Endothelial cell of umbilical vein (primary cell): Measurements from ENCODE around the gene SYNPO. TPM values are rescaled to one million over a fixed set of nuclear protein-coding genes. Genes with fewer than 3 reads are reported as not detected.

Source experiments
- BruUV-seq: library from RNA; stranded (reverse); fragments of 400-500 nt; replicated peaks from 2 replicates; lab custom pipeline; 2021; lab: Mats Ljungman, UMichigan
- CTCF ChIA-PET: fragments of 300-600, 350-600 bp; sonication (Branson Sonifier 250); formaldehyde crosslinking; loops from one replicate; lab custom pipeline; 2021; ENCODE audit warnings: antibody characterized with exemption, inconsistent platforms; lab: Charles Lee
- POLR2A ChIA-PET: fragments of 300-600, 350-600 bp; sonication (Branson Sonifier 250); formaldehyde crosslinking; loops from one replicate; lab custom pipeline; 2021; ENCODE audit warnings: antibody characterized with exemption, inconsistent platforms; lab: Charles Lee
- DNase-seq: peaks from one replicate; pipeline ENCODE4 v3.0.0-alpha.2; 2011; ENCODE audit warnings: low read depth, low spot score
- FAIRE-seq: peaks from 2 replicates; lab custom pipeline; 2011; peaks lifted over from hg19 to GRCh38; lab: Jason Lieb, UNC
- H2AFZ ChIP-seq: 2 replicates; pipeline ENCODE4 v1.6.0; 2012; ENCODE audit warnings: low read depth, low read length, control low read depth, inconsistent platforms
- H3K27ac ChIP-seq: 2 replicates; pipeline ENCODE4 v1.5.1; 2011; ENCODE audit warnings: low read depth, mild to moderate bottlenecking, control low read depth, low read length, moderate library complexity; ENCODE audit not compliant: insufficient read depth
- H3K27me3 ChIP-seq, 2 experiments: 2 replicates each; pipeline versions ENCODE4 v1.6.0 to v1.6.1; 2011; ENCODE audit warnings: low read length in 2 of 2, mixed read lengths in 1 of 2; ENCODE audit not compliant: control insufficient read depth in 2 of 2, insufficient read depth in 2 of 2
- H3K36me3 ChIP-seq, 2 experiments: 2 replicates in 1 of 2; 3 replicates in 1 of 2; pipeline ENCODE4 v1.5.1; 2011; ENCODE audit warnings: low read length in 2 of 2, mild to moderate bottlenecking in 1 of 2, moderate library complexity in 1 of 2; ENCODE audit not compliant: control insufficient read depth in 2 of 2, insufficient read depth in 2 of 2; ENCODE audit errors: extremely low read depth in 1 of 2
- H3K4me1 ChIP-seq: 3 replicates; pipeline ENCODE4 v1.5.1; 2011; ENCODE audit warnings: mild to moderate bottlenecking, low read length; ENCODE audit not compliant: control insufficient read depth, insufficient read depth; ENCODE audit errors: extremely low read depth
- H3K4me2 ChIP-seq: 2 replicates; pipeline ENCODE4 v1.6.1; 2011; ENCODE audit warnings: low read length, control low read depth, mixed read lengths; ENCODE audit not compliant: insufficient read depth
- H3K4me3 ChIP-seq, 3 experiments: fragments of 200-600 bp in 1 of 3; sonication (generic), shearing (Covaris generic) in 1 of 3; replicated peaks in 1 of 3; 2 replicates each; pipeline ENCODE4 v1.5.1; 2011 to 2016; ENCODE audit warnings: control low read depth in 3 of 3, low read length in 3 of 3, mild to moderate bottlenecking in 2 of 3, inconsistent platforms in 1 of 3, low read depth in 1 of 3, moderate library complexity in 1 of 3; ENCODE audit not compliant: insufficient read depth in 1 of 3
- H3K79me2 ChIP-seq: 2 replicates; pipeline ENCODE4 v1.6.0; 2012; ENCODE audit warnings: low read length, inconsistent platforms; ENCODE audit not compliant: control insufficient read depth, insufficient read depth
- H3K9ac ChIP-seq: replicated peaks from 2 replicates; pipeline ENCODE3; 2011; ENCODE audit warnings: low read length, control low read depth; ENCODE audit not compliant: insufficient read depth; ENCODE audit errors: extremely low read depth
- H3K9me1 ChIP-seq: replicated peaks from 3 replicates; pipeline ENCODE4 v1.6.0; 2011; ENCODE audit warnings: mild to moderate bottlenecking, low read length; ENCODE audit not compliant: control insufficient read depth, insufficient read depth; ENCODE audit errors: extremely low read depth
- H3K9me3 ChIP-seq: replicated peaks from 2 replicates; pipeline ENCODE4 v1.5.1; 2012; ENCODE audit warnings: low read length, inconsistent platforms; ENCODE audit not compliant: control insufficient read depth, insufficient read depth
- H4K20me1 ChIP-seq: replicated peaks from 2 replicates; pipeline ENCODE3; 2011; ENCODE audit warnings: mild to moderate bottlenecking, low read length; ENCODE audit not compliant: control insufficient read depth, insufficient read depth; ENCODE audit errors: extremely low read depth
- EZH2 ChIP-seq: IDR thresholded peaks from 2 replicates; pipeline ENCODE4 v1.6.1; 2012; ENCODE audit warnings: borderline replicate concordance, low read depth, mild to moderate bottlenecking, moderate library complexity, low read length, inconsistent platforms; ENCODE audit not compliant: severe bottlenecking
- FOS ChIP-seq: IDR thresholded peaks from 2 replicates; pipeline ENCODE4 v1.6.1; 2011; ENCODE audit warnings: mild to moderate bottlenecking, low read length, moderate library complexity, borderline replicate concordance; ENCODE audit not compliant: insufficient read depth
- GATA2 ChIP-seq: IDR thresholded peaks from 2 replicates; pipeline ENCODE4 v1.7.0; 2011; ENCODE audit warnings: low read depth, mild to moderate bottlenecking, moderate library complexity, mixed read lengths, low read length; ENCODE audit not compliant: insufficient read length, insufficient read depth
- JUN ChIP-seq: IDR thresholded peaks from 2 replicates; pipeline ENCODE4 v1.6.1; 2011; ENCODE audit warnings: borderline replicate concordance, low read depth; ENCODE audit not compliant: insufficient read length, insufficient read depth
- MAX ChIP-seq: IDR thresholded peaks from 2 replicates; pipeline ENCODE4 v1.6.1; 2011; ENCODE audit not compliant: insufficient read depth, insufficient read length
- MYC ChIP-seq: IDR thresholded peaks from one replicate; pipeline ENCODE4 v1.6.1; 2011; ENCODE audit warnings: mild to moderate bottlenecking, low read depth, low read length
- dilution Hi-C: fragments of 300-500 bp; cut with MboI; formaldehyde crosslinking; loops from one replicate; pipeline ENCODE4 v1.15.0; 2019; ENCODE audit warnings: low sequenced_read_pairs; ENCODE audit not compliant: extremely low pct_ligation_motif_present
- intact Hi-C: fragments of 100-400 bp; cut with micrococcal nuclease; formaldehyde crosslinking; loops from one replicate; pipeline ENCODE4 v1.10.0; 2022
- polyA plus RNA-seq, 4 experiments: library from polyadenylated mRNA; depleted of rRNA in 3 of 4; stranded (reverse) in 3 of 4; unstranded in 1 of 4; fragments of >200 nt; gene quantifications; 2 replicates each; pipeline versions ENCODE4 v1.2.1 to v1.2.3, GENCODE V29; 2011 to 2012; ENCODE audit warnings: missing spikeins in 1 of 4
- total RNA-seq: library from RNA; stranded (reverse); gene quantifications from 2 replicates; pipeline ENCODE4 v1.2.3, GENCODE V29; 2021

SYNPO gene
- total and polyA plus RNA-seq, 2 donors (not counting 3 experiments of a cell fraction or from before 2014, with no cell fraction given), result 68.4 to 121 TPM

GRCh38 chr5:150590979-150591695 is 49.3 kb upstream of the SYNPO start:
- Histone ChIP-seq H3K9ac (no peak overlapping the region), H2AFZ (no peak overlapping the region), H3K9me3 (no peaks in the 10 kb centered on the region), H3K36me3 (no peaks in the 10 kb centered on the region), H3K4me1 (peaks cover 24% of the 10 kb centered on the region), H3K4me2 (no peak overlapping the region), H3K27ac (no peak overlapping the region), H3K27me3 (no peaks in the 10 kb centered on the region), H3K79me2 (no peaks in the 10 kb centered on the region), H3K4me3 (no peak overlapping the region), H3K9me1 (no peaks in the 10 kb centered on the region), H4K20me1 (no peaks in the 10 kb centered on the region)
- no TSS peak for BruUV-seq
- ChIA-PET POLR2A (no interaction called here), CTCF (interaction anchor here (1.6 to 6.2 kb wide), 6 partner anchors 11 to 65 kb away, joined by 3 to 46 read pairs (median 8); partner anchors contain the start of gene SYNPO)
- dilution Hi-C loops, result no loop called here
- DNase-seq (peak; percentile 72), FAIRE-seq (no peak)
- TF ChIP-seq JUN (no peak), MAX (no peak), GATA2 (no peak), EZH2 (no peak)
- intact Hi-C loops, result loop anchor here (1.0 to 2.0 kb wide), 2 partner anchors 30 to 50 kb away; no protein-coding TSS in a partner anchor

GRCh38 chr5:150593593-150593992 is 46.9 kb upstream of the SYNPO start:
- BruUV-seq, result no TSS peak
- Histone ChIP-seq H3K9me3 (no peaks in the 10 kb centered on the region), H3K4me2 (no peak overlapping the region), H3K4me1 (peaks cover 28% of the 10 kb centered on the region), H3K4me3 (no peak overlapping the region), H3K79me2 (no peaks in the 10 kb centered on the region), H4K20me1 (no peaks in the 10 kb centered on the region), H3K36me3 (no peaks in the 10 kb centered on the region), H3K9ac (no peak overlapping the region), H3K9me1 (no peaks in the 10 kb centered on the region), H3K27ac (no peak overlapping the region), H3K27me3 (no peaks in the 10 kb centered on the region), H2AFZ (no peak overlapping the region)
- intact Hi-C loops, result no loop called here
- POLR2A ChIA-PET, result no interaction called here
- FAIRE-seq (no peak), DNase-seq (no peak)
- CTCF ChIA-PET, result interaction anchor here (1.7 to 1.9 kb wide), 2 partner anchors 14 to 25 kb away, joined by 4 to 6 read pairs; no protein-coding TSS in a partner anchor
- dilution Hi-C loops, result no loop called here
- TF ChIP-seq MYC (no peak), FOS (no peak), EZH2 (no peak), JUN (no peak)
